Tibial nerve (tissue), 3 donors: Measurements from ENCODE around the gene NID2.

Experiments
- POLR2A ChIP-seq, 2 donors: fragments of 450-650 bp; IDR thresholded peaks; one replicate each; pipeline ENCODE4 v1.6.1; 2017; ENCODE audit warnings: antibody characterized with exemption in 2 of 2, mild to moderate bottlenecking in 2 of 2, moderate library complexity in 2 of 2
- TF ChIP-seq, protein P1 (sequence below), 5 experiments: fragments of 200-600 bp in 3 of 5; fragments of 450-650 bp in 2 of 5; sonication (generic) in 3 of 5; IDR thresholded peaks; one replicate each; pipeline ENCODE4 v1.5.1; 2016 to 2019; ENCODE audit warnings: antibody characterized with exemption in 5 of 5, mild to moderate bottlenecking in 3 of 5, moderate library complexity in 2 of 5

GRCh38 chr14:52077256-52077979 lies 8.6 kb upstream of the NID2 start:
- TF ChIP-seq POLR2A (IDR thresholded peaks at IDR 0.05), result no peak
- TF ChIP-seq, protein P1, sequence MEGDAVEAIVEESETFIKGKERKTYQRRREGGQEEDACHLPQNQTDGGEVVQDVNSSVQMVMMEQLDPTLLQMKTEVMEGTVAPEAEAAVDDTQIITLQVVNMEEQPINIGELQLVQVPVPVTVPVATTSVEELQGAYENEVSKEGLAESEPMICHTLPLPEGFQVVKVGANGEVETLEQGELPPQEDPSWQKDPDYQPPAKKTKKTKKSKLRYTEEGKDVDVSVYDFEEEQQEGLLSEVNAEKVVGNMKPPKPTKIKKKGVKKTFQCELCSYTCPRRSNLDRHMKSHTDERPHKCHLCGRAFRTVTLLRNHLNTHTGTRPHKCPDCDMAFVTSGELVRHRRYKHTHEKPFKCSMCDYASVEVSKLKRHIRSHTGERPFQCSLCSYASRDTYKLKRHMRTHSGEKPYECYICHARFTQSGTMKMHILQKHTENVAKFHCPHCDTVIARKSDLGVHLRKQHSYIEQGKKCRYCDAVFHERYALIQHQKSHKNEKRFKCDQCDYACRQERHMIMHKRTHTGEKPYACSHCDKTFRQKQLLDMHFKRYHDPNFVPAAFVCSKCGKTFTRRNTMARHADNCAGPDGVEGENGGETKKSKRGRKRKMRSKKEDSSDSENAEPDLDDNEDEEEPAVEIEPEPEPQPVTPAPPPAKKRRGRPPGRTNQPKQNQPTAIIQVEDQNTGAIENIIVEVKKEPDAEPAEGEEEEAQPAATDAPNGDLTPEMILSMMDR (IDR thresholded peaks at IDR 0.05), result no peak
